Measurements from ENCODE around the gene SCN5A.

DNA sequence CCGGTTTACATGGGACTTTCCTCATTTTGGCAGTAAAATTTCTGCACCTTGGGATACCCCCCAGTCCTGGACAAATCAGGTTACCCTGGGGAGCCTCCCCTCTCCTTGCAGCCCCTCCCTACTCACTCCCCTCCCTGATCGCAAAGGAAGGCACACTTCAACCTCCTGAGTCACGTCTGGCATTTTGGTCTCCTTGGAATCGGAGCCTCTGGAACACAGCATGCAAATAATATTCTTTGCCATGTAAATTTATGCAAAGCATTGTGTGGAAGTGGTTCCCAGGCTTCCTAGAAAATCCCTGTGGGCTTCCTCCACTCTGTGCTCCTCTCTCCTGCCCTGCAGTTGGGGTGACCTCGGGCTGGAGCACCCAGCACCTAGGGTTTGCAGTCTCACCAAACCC lies 11.6 kb downstream of the SCN5A start:
- TF ChIP-seq, protein P1, sequence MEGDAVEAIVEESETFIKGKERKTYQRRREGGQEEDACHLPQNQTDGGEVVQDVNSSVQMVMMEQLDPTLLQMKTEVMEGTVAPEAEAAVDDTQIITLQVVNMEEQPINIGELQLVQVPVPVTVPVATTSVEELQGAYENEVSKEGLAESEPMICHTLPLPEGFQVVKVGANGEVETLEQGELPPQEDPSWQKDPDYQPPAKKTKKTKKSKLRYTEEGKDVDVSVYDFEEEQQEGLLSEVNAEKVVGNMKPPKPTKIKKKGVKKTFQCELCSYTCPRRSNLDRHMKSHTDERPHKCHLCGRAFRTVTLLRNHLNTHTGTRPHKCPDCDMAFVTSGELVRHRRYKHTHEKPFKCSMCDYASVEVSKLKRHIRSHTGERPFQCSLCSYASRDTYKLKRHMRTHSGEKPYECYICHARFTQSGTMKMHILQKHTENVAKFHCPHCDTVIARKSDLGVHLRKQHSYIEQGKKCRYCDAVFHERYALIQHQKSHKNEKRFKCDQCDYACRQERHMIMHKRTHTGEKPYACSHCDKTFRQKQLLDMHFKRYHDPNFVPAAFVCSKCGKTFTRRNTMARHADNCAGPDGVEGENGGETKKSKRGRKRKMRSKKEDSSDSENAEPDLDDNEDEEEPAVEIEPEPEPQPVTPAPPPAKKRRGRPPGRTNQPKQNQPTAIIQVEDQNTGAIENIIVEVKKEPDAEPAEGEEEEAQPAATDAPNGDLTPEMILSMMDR (IDR thresholded peaks at IDR 0.05) = no peak
- TF ChIP-seq EZH2phosphoT487 (IDR thresholded peaks at IDR 0.05) (no peak), EZH2 (IDR thresholded peaks at IDR 0.05) (no peak)
